Natural killer cell (primary cell): ENCODE results near the gene ZBED1. TPM values are rescaled to one million over a fixed set of nuclear protein-coding genes. Genes with fewer than 3 reads are reported as not detected.

Experiments used
- ATAC-seq, 3 donors: fragments of 150-1000 bp in 2 of 3; fragments of 200-7000 bp in 1 of 3; cut with Tn5 transposase; 1 replicate in 1 of 3; 2 replicates in 2 of 3; pipeline ENCODE4 v1.10.0; 2021; ENCODE audit warnings: mild to moderate bottlenecking in 2 of 3, moderate library complexity in 2 of 3
- DNase-seq, 2 donors: peaks; one replicate each; pipeline versions ENCODE4 v3.0.0 to v3.0.0-alpha.2; 2013 to 2021; ENCODE audit warnings: mixed read lengths in 1 of 2
- H3K27ac ChIP-seq: one replicate; pipeline ENCODE4 v1.5.1; 2013; ENCODE audit warnings: mild to moderate bottlenecking, low read length
- H3K27me3 ChIP-seq: one replicate; pipeline ENCODE4 v1.6.1; 2013; ENCODE audit warnings: low read length; ENCODE audit not compliant: control insufficient read depth, insufficient read depth
- H3K36me3 ChIP-seq: one replicate; pipeline ENCODE4 v1.6.1; 2013; ENCODE audit warnings: low read length; ENCODE audit not compliant: control insufficient read depth, insufficient read depth
- H3K4me1 ChIP-seq: one replicate; pipeline ENCODE4 v1.6.1; 2013; ENCODE audit warnings: low read length; ENCODE audit not compliant: control insufficient read depth, insufficient read depth
- H3K4me3 ChIP-seq: one replicate; pipeline ENCODE4 v1.5.1; 2013; ENCODE audit warnings: low read length
- H3K9me3 ChIP-seq: one replicate; pipeline ENCODE4 v1.6.1; 2013; ENCODE audit warnings: low read length; ENCODE audit not compliant: control insufficient read depth, insufficient read depth
- H3K27ac Mint-ChIP-seq, 2 donors: one replicate each; pipeline ENCODE4 v1.8.0; 2022; ENCODE audit warnings: mild to moderate bottlenecking in 2 of 2, mixed read lengths in 2 of 2, moderate library complexity in 1 of 2
- H3K27me3 Mint-ChIP-seq, 2 donors: one replicate each; pipeline ENCODE4 v1.8.0; 2022; ENCODE audit warnings: low read depth in 2 of 2, mixed read lengths in 2 of 2
- H3K36me3 Mint-ChIP-seq: one replicate; pipeline ENCODE4 v1.8.0; 2022; ENCODE audit warnings: mixed read lengths
- H3K4me1 Mint-ChIP-seq, 2 donors: one replicate each; pipeline ENCODE4 v1.8.0; 2022; ENCODE audit warnings: mixed read lengths in 2 of 2
- H3K4me3 Mint-ChIP-seq: one replicate; pipeline ENCODE4 v1.8.0; 2022; ENCODE audit warnings: mild to moderate bottlenecking, moderate library complexity, mixed read lengths
- H3K9me3 Mint-ChIP-seq, 2 donors: one replicate each; pipeline ENCODE4 v1.8.0; 2022; ENCODE audit warnings: mixed read lengths in 2 of 2
- WGBS: methylation state at CpG from one replicate; pipeline ENCODE4 v1.1.7; 2013; ENCODE audit warnings: missing lambda C conversion rate; ENCODE audit not compliant: insufficient coverage; 5-methylcytosine and 5-hydroxymethylcytosine counted together
- intact Hi-C: fragments of 100-400 bp; cut with micrococcal nuclease; formaldehyde crosslinking; loops from one replicate; pipeline ENCODE4 v1.14.2; 2022
- total RNA-seq, 4 donors: library from RNA; stranded (reverse); fragments of 120-200 nt in 1 of 4; gene quantifications; one replicate each; pipeline versions ENCODE4 v1.2.3 to v1.2.4, GENCODE V29; 2013 to 2022
- TF ChIP-seq, protein P1 (sequence below): fragments of 200-600 bp; IDR thresholded peaks from one replicate; pipeline ENCODE4 v1.8.0; 2022; ENCODE audit warnings: antibody characterized with exemption

The ZBED1 gene
- total RNA-seq, 3 donors from 2014 or later (not counting 1 experiment from before 2014, with no cell fraction given): 30.5 to 36.3 (median 33.8) TPM

DNA sequence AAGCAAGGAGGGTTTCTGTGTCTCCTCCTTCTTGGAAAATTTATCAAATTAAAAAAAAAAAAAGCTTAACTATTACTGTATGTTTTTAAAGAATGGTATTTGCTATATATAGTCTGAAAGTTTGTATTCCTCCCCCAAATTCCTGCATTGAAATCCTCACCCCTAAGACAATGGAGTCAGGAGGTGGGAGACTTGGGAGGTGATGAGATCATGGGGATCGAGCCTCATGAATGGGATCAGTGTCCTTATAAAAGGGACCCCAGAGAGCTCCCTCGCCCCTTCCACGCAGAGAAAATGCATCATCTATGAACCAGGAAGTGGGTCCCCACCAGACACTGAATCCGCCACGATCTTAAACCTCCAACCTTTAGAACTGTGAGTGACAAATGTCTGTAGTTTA is 50.1 kb downstream of the ZBED1 start:
- Mint-ChIP-seq H3K9me3 (no peaks in the 10 kb centered on the region), H3K4me1 (peaks cover 7 to 27% of the 10 kb centered on the region in 2 donors), H3K36me3 (no peaks in the 10 kb centered on the region), H3K27me3 (no peaks in the 10 kb centered on the region), H3K4me3 (no peak overlapping the region), H3K27ac (no peak overlapping the region)
- Histone ChIP-seq H3K4me3 (no peak overlapping the region), H3K27ac (no peak overlapping the region), H3K27me3 (no peaks in the 10 kb centered on the region), H3K36me3 (no peaks in the 10 kb centered on the region), H3K4me1 (peaks cover 3% of the 10 kb centered on the region), H3K9me3 (no peaks in the 10 kb centered on the region)
- intact Hi-C loops: no loop called here
- 63% methylated on average over 3 of the region's 5 CpGs for WGBS
- DNase-seq: no peak
- ATAC-seq: no peak
- TF ChIP-seq, protein P1, sequence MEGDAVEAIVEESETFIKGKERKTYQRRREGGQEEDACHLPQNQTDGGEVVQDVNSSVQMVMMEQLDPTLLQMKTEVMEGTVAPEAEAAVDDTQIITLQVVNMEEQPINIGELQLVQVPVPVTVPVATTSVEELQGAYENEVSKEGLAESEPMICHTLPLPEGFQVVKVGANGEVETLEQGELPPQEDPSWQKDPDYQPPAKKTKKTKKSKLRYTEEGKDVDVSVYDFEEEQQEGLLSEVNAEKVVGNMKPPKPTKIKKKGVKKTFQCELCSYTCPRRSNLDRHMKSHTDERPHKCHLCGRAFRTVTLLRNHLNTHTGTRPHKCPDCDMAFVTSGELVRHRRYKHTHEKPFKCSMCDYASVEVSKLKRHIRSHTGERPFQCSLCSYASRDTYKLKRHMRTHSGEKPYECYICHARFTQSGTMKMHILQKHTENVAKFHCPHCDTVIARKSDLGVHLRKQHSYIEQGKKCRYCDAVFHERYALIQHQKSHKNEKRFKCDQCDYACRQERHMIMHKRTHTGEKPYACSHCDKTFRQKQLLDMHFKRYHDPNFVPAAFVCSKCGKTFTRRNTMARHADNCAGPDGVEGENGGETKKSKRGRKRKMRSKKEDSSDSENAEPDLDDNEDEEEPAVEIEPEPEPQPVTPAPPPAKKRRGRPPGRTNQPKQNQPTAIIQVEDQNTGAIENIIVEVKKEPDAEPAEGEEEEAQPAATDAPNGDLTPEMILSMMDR: no peak

DNA sequence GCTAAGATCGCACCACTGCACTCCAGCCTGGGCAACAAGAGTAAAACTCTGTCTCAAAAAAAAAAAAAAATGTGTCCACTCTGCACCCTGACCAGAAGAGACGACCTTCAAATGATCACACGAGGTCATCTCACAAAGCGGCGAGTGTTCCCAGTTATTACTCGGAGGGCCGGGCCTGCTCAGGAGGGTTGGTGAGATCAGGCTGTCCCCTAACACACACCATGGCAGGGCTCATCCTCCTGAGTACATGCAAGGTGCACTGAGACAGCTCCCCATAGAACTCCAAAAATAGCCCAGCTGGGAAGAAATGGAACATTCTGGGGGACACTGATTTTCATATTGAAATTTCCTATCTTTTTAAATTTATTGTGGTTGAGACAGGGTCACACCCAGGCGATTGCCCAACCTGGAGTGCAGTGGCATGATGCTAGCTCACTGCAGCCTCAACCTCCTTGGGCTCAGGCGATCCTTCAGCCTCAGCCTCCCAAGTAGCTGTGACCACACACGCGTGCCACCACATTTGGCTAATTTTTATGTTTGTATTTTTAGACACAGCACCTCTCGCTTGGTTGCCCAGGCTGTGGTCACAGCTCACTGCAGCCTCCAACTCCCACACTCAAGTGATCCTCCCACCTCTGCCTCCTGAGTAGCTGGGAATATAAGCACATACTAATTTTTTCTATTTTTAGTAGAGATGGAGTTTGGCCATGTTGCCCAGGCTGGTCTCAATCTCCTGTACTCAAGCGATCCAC is 51.5 kb downstream of the ZBED1 start:
- Histone ChIP-seq H3K27ac (no peak overlapping the region), H3K36me3 (no peaks in the 10 kb centered on the region), H3K4me1 (peaks cover 3% of the 10 kb centered on the region), H3K9me3 (no peaks in the 10 kb centered on the region), H3K4me3 (no peak overlapping the region), H3K27me3 (no peaks in the 10 kb centered on the region)
- ATAC-seq: no peak
- no peak for DNase-seq
- WGBS: 89% methylated on average over 13 of the region's 13 CpGs
- no peak overlapping the region for H3K4me3 Mint-ChIP-seq
- TF ChIP-seq, protein P1: no peak
- no peaks in the 10 kb centered on the region for H3K9me3 Mint-ChIP-seq
- no peaks in the 10 kb centered on the region for H3K36me3 Mint-ChIP-seq
- intact Hi-C loops: no loop called here
- H3K27ac Mint-ChIP-seq: no peak overlapping the region
- H3K4me1 Mint-ChIP-seq: peaks cover 7 to 27% of the 10 kb centered on the region in 2 donors
- H3K27me3 Mint-ChIP-seq: no peaks in the 10 kb centered on the region

DNA sequence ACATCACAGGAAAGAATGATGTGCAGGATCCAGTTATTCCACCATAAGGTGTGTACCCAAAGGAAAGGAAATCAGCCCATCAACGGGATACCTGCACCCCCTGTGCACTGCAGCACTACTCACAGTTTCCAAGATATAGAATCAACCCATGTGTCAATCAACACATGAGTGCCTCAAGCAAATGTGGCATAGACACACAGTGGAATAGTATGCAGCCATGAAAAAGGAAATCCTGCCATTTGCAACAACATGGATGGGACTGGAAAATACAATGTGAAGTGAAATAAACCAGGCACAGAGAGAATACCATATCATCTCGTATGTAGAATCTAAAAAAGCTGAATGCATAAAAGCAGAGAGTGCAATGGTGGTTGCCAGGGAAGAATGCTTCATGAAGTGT is 53.3 kb downstream of the ZBED1 start:
- Mint-ChIP-seq H3K27ac (no peak overlapping the region), H3K27me3 (no peaks in the 10 kb centered on the region), H3K4me1 (peaks cover 7 to 22% of the 10 kb centered on the region in 2 donors), H3K36me3 (no peaks in the 10 kb centered on the region), H3K4me3 (no peak overlapping the region), H3K9me3 (no peaks in the 10 kb centered on the region)
- no peak overlapping the region for H3K4me3 ChIP-seq
- ATAC-seq: no peak
- WGBS: 100% methylated on average over 1 of the region's 2 CpGs
- H3K36me3 ChIP-seq: no peaks in the 10 kb centered on the region
- no peak overlapping the region for H3K27ac ChIP-seq
- H3K9me3 ChIP-seq: no peaks in the 10 kb centered on the region
- TF ChIP-seq, protein P1: no peak
- peaks cover 3% of the 10 kb centered on the region for H3K4me1 ChIP-seq
- no peak for DNase-seq
- no peaks in the 10 kb centered on the region for H3K27me3 ChIP-seq
- intact Hi-C loops: no loop called here

DNA sequence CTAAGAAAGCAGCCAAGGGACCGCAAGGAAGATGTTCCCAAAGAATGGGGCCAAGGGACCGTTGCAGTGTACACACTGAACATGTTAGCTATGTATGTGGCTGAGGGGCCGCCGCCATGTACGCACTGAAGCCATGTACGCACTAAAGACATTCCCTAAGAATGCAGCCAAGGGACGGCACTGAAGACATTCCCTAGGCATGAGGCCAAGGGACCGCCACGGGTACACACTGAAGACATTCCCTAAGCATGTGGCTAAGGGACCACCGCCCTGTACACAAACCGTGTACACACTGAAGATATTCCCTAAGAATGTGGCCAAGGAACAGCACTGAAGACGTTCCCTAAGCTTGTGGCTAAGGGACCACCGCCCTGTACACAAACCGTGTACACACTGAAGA is 54.0 kb downstream of the ZBED1 start:
- DNase-seq: no peak
- Histone ChIP-seq H3K9me3 (no peaks in the 10 kb centered on the region), H3K4me1 (peaks cover 3% of the 10 kb centered on the region), H3K27ac (no peak overlapping the region), H3K27me3 (no peaks in the 10 kb centered on the region), H3K4me3 (no peak overlapping the region), H3K36me3 (no peaks in the 10 kb centered on the region)
- Mint-ChIP-seq H3K4me3 (no peak overlapping the region), H3K9me3 (no peaks in the 10 kb centered on the region), H3K27ac (no peak overlapping the region), H3K4me1 (peaks cover 7 to 19% of the 10 kb centered on the region in 2 donors), H3K36me3 (no peaks in the 10 kb centered on the region), H3K27me3 (no peaks in the 10 kb centered on the region)
- WGBS: 97% methylated on average over 14 of the region's 14 CpGs
- no peak for ATAC-seq
- intact Hi-C loops: no loop called here
- TF ChIP-seq, protein P1: no peak
